OCI-LY7 (cell line): Measurements from ENCODE around the gene SPRR1A.

Source experiments
- CTCF ChIP-seq: fragments of 200-600 bp; sonication (generic); conservative IDR thresholded peaks from 2 replicates; pipeline ENCODE4 v1.5.1; 2014; ENCODE audit warnings: mild to moderate bottlenecking, antibody characterized with exemption, low read length, moderate library complexity, mixed read lengths
- EZH2phosphoT487 ChIP-seq: fragments of 200-600 bp; sonication (generic); IDR thresholded peaks from 2 replicates; pipeline ENCODE4 v1.6.1; 2018; ENCODE audit warnings: low read depth, borderline replicate concordance, mild to moderate bottlenecking, mixed run types, antibody characterized with exemption, low read length, moderate library complexity, mixed read lengths

GRCh38 chr1:153032677-153033308, 48.9 kb downstream of the SPRR1A start:
- peak; percentile 68 for TF ChIP-seq CTCF
- no peak for TF ChIP-seq EZH2phosphoT487
